HL-60 (cell line): ENCODE measurements around the gene NFAT5.
"Not testable (repeated sequence)": the region's sequence is repeated elsewhere in the genome, so short reads cannot be mapped to it uniquely, and the experiment has no call there.

Source experiments
- DNase-seq, 2 experiments: peaks; one replicate each; pipeline ENCODE4 v3.0.0-alpha.2; 2010 to 2020; ENCODE audit warnings: low read depth in 1 of 2, low spot score in 1 of 2
- H3K27ac ChIP-seq: fragments of 250-450 bp; sonication (Bioruptor Pico); replicated peaks from 2 replicates; pipeline ENCODE4 v1.5.1; 2020; ENCODE audit warnings: mild to moderate bottlenecking, moderate library complexity
- H3K27me3 ChIP-seq: fragments of 250-450 bp; sonication (Bioruptor Pico); 2 replicates; pipeline ENCODE4 v1.5.1; 2021; ENCODE audit warnings: mild to moderate bottlenecking, moderate library complexity; ENCODE audit not compliant: insufficient read depth, poor library complexity, severe bottlenecking
- H3K4me3 ChIP-seq: replicated peaks from 2 replicates; pipeline ENCODE4 v1.5.1; 2011; ENCODE audit warnings: mild to moderate bottlenecking, control low read depth, low read length; ENCODE audit not compliant: insufficient read depth
- CTCF ChIP-seq: IDR thresholded peaks from one replicate; pipeline ENCODE4 v1.5.1; 2011; ENCODE audit warnings: low read length, control low read depth, inconsistent platforms; ENCODE audit not compliant: insufficient read depth
- GABPA ChIP-seq: IDR thresholded peaks from 2 replicates; pipeline ENCODE4 v1.6.1; 2012; ENCODE audit warnings: low read depth
- POLR2AphosphoS5 ChIP-seq: IDR thresholded peaks from 2 replicates; pipeline ENCODE4 v1.6.1; 2012; ENCODE audit warnings: low read depth
- REST ChIP-seq: IDR thresholded peaks from 2 replicates; pipeline ENCODE4 v1.6.1; 2012; ENCODE audit warnings: low read depth; ENCODE audit not compliant: insufficient replicate concordance
- SPI1 ChIP-seq: IDR thresholded peaks from 2 replicates; pipeline ENCODE4 v1.6.1; 2012; ENCODE audit warnings: low read depth, mild to moderate bottlenecking, borderline replicate concordance

NFAT5 gene

GRCh38 chr16:69535123-69536050 lies 30.4 kb upstream of the NFAT5 start:
- no peak for DNase-seq
- H3K4me3 ChIP-seq: no peak overlapping the region
- no peak overlapping the region for H3K27ac ChIP-seq
- no peak for TF ChIP-seq GABPA
- H3K27me3 ChIP-seq: no peaks in the 10 kb centered on the region

- Histone ChIP-seq H3K27me3 (no peaks in the 10 kb centered on the region), H3K4me3 (no peak overlapping the region), H3K27ac (no peak overlapping the region)
- no peak for DNase-seq
- TF ChIP-seq CTCF (no peak), GABPA (no peak), SPI1 (no peak), POLR2AphosphoS5 (no peak), REST (no peak)
Measured at GRCh38 chr16:69537706-69538080, 28.1 kb upstream of the NFAT5 start.

DNA sequence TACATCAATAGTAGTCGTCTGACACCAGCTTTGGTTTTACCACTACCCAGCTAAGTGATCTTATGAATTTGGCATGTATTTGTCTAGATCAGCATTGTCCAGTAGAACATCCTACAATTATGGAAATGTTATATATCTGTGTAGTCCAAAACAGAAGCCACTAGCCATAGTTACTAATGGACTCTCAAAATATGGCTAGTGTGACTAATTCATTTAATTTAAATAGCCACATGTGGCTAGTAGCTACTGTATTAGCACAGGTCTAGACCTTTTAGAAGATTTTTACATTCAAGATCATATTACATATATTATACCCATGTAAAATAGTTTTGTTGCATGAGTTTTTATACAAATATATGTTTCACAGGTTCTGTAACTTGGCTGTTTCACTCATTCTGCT lies 27.0 kb upstream of the NFAT5 start:
- no peak overlapping the region for H3K27ac ChIP-seq
- DNase-seq: no peak
- no peaks in the 10 kb centered on the region for H3K27me3 ChIP-seq
- no peak overlapping the region for H3K4me3 ChIP-seq
- TF ChIP-seq POLR2AphosphoS5: no peak

DNA sequence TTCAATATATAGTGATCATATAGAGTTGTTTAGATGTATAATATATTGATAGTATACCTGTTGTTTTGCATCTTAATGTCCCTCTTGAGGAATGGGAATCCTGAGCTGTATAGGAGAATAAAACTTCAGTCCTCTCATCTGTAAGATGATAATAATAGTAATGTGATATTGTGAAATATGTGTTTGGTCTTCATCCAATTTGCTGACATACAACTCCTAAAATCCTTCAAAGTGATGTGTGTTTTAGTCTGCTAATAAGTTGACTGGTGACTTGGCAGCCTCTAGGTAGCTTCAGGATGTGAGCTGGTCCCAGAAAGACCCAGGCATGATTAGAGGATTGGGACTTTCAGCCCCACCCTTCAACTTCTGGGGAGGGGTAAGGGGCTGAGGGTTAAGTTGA lies 22.8 kb upstream of the NFAT5 start:
- no peak overlapping the region for H3K27ac ChIP-seq
- H3K27me3 ChIP-seq: no peaks in the 10 kb centered on the region
- TF ChIP-seq REST (no peak), POLR2AphosphoS5 (no peak), SPI1 (no peak), GABPA (no peak), CTCF (no peak)
- no peak for DNase-seq
- no peak overlapping the region for H3K4me3 ChIP-seq

DNA sequence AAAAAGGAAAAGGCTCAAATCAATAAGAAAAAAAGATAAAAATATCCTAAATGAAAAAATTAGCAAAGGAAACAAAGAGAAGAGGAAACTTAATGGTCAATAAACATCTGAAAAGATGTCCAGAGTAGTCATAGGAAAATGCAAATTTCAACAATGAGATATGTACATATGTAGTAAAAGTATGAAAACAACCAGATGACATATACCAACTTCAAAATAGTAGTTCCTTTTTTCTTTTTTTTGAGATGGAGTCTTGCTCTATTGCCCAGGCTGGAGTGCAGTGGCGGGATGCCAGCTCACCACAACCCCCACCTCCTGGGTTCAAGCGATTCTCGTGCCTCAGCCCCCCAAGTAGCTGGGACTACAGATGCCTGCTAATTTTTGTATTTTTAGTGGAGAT lies 21.7 kb upstream of the NFAT5 start:
- TF ChIP-seq GABPA (no peak), REST (no peak), CTCF (no peak), POLR2AphosphoS5 (no peak), SPI1 (no peak)
- Histone ChIP-seq H3K27ac (no peak overlapping the region), H3K27me3 (no peaks in the 10 kb centered on the region), H3K4me3 (no peak overlapping the region)
- no peak for DNase-seq

DNA sequence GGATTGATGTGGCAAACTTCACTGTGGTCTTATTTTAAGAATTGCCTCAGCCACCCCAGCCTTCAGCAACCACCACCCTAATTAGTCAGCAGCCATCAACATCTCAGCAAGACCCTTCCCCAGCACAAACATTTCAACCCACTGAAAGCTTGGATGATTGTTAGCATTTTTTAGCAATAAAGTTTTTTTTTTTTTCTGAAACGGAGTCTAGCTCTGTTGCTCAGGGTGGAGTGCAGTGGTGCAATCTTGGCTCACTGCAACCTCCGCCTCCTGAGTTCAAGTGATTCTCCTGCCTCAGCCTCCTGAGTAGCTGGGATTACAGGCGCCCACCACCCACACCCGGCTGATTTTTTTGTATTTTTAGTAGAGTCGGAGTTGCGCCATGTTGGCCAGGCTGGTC lies 19.1 kb upstream of the NFAT5 start:
- H3K27me3 ChIP-seq, H3K4me3 ChIP-seq, H3K27ac ChIP-seq, DNase-seq: not testable (repeated sequence)
